SK-N-SH (cell line): ENCODE results near the gene SLITRK5.

Source experiments
- CTCF ChIP-seq: fragments of 200-600 bp; sonication (generic); IDR thresholded peaks from 2 replicates; pipeline ENCODE4 v1.6.1; 2017; ENCODE audit warnings: antibody characterized with exemption, mild to moderate bottlenecking, moderate library complexity
- ELF1 ChIP-seq: IDR thresholded peaks from 2 replicates; pipeline ENCODE4 v1.4.0; 2012
- EZH2phosphoT487 ChIP-seq: fragments of 200-600 bp; sonication (generic); IDR thresholded peaks from 2 replicates; pipeline ENCODE4 v1.6.1; 2017; ENCODE audit warnings: low read depth, mixed run types, mild to moderate bottlenecking, antibody characterized with exemption, moderate library complexity, borderline replicate concordance
- GABPA ChIP-seq: IDR thresholded peaks from 2 replicates; pipeline ENCODE4 v1.4.0; 2012; ENCODE audit warnings: low read depth, mild to moderate bottlenecking
- JUND ChIP-seq: IDR thresholded peaks from 2 replicates; pipeline ENCODE4 v1.4.0; 2012
- MAX ChIP-seq: IDR thresholded peaks from 2 replicates; pipeline ENCODE4 v1.4.0; 2012; ENCODE audit warnings: low read depth
- MXI1 ChIP-seq: IDR thresholded peaks from 2 replicates; pipeline ENCODE4 v1.6.1; 2012; ENCODE audit warnings: mild to moderate bottlenecking, low read depth, low read length, improper control_type of control experiment
- POLR2AphosphoS5 ChIP-seq: IDR thresholded peaks from 2 replicates; pipeline ENCODE4 v1.6.1; 2012; ENCODE audit warnings: low read depth, low read length
- RAD21 ChIP-seq: IDR thresholded peaks from 2 replicates; pipeline ENCODE4 v1.6.1; 2012; ENCODE audit warnings: mild to moderate bottlenecking, low read length
- REST ChIP-seq: IDR thresholded peaks from 2 replicates; pipeline ENCODE4 v1.6.1; 2012; ENCODE audit warnings: mild to moderate bottlenecking, low read depth, low read length, moderate library complexity
- RFX5 ChIP-seq: IDR thresholded peaks from 2 replicates; pipeline ENCODE4 v1.6.1; 2012; ENCODE audit warnings: mild to moderate bottlenecking, improper control_type of control experiment, low read length
- SMC3 ChIP-seq: IDR thresholded peaks from 2 replicates; pipeline ENCODE4 v1.6.1; 2012; ENCODE audit warnings: low read depth, low read length, improper control_type of control experiment
- TAF1 ChIP-seq: IDR thresholded peaks from 2 replicates; pipeline ENCODE4 v1.6.1; 2012; ENCODE audit warnings: low read depth, mild to moderate bottlenecking, low read length, moderate library complexity, borderline replicate concordance
- TCF12 ChIP-seq: IDR thresholded peaks from 2 replicates; pipeline ENCODE4 v1.4.0; 2012

GRCh38 chr13:87696458-87696857, 25.3 kb downstream of the SLITRK5 start:
- TF ChIP-seq JUND, result no peak
- TF ChIP-seq CTCF, result no peak
- no peak for TF ChIP-seq SMC3
- TF ChIP-seq TCF12, result no peak
- TF ChIP-seq ELF1, result no peak
- no peak for TF ChIP-seq GABPA
- no peak for TF ChIP-seq RFX5
- TF ChIP-seq EZH2phosphoT487, result no peak
- no peak for TF ChIP-seq REST
- no peak for TF ChIP-seq RAD21
- TF ChIP-seq MXI1, result no peak
- no peak for TF ChIP-seq TAF1
- no peak for TF ChIP-seq POLR2AphosphoS5
- no peak for TF ChIP-seq MAX
